ENCODE measurements around the gene CLEC18A.
"Not testable (repeated sequence)": the region's sequence is repeated elsewhere in the genome, so short reads cannot be mapped to it uniquely, and the experiment has no call there.

The CLEC18A gene

GRCh38 chr16:69965661-69966054 is 14.5 kb downstream of the CLEC18A start:
- not testable (repeated sequence) for H3K9me3 ChIP-seq; H3K36me3 ChIP-seq; DNase-seq; H3K4me3 ChIP-seq (ENCODE audit: low read depth, low read length); H3K27me3 ChIP-seq; H3K4me1 ChIP-seq

- H3K9me3 ChIP-seq; H3K4me3 ChIP-seq (ENCODE audit: low read depth, low read length); H3K4me1 ChIP-seq; DNase-seq; H3K36me3 ChIP-seq; H3K27me3 ChIP-seq: not testable (repeated sequence)
These were observed 16.6 kb downstream of the CLEC18A start for GRCh38 chr16:69967688-69968087.

- H3K4me1 ChIP-seq; H3K9me3 ChIP-seq; DNase-seq; H3K36me3 ChIP-seq; H3K4me3 ChIP-seq (ENCODE audit: low read depth, low read length); H3K27me3 ChIP-seq: not testable (repeated sequence)
These were observed 17.0 kb downstream of the CLEC18A start for GRCh38 chr16:69968125-69968524.

GRCh38 chr16:69969657-69970056 is 18.5 kb downstream of the CLEC18A start:
- H3K4me1 ChIP-seq; H3K4me3 ChIP-seq (ENCODE audit: low read depth, low read length); H3K27me3 ChIP-seq; H3K9me3 ChIP-seq; DNase-seq; H3K36me3 ChIP-seq: not testable (repeated sequence)

GRCh38 chr16:69972120-69972519 is 21.0 kb downstream of the CLEC18A start:
- not testable (repeated sequence) for H3K4me3 ChIP-seq (ENCODE audit: low read depth, low read length); DNase-seq; H3K36me3 ChIP-seq; H3K27me3 ChIP-seq; H3K4me1 ChIP-seq; H3K9me3 ChIP-seq

GRCh38 chr16:69972935-69973334 is 21.8 kb downstream of the CLEC18A start:
- H3K4me3 ChIP-seq (ENCODE audit: low read depth, low read length); H3K27me3 ChIP-seq; H3K4me1 ChIP-seq; H3K36me3 ChIP-seq; DNase-seq; H3K9me3 ChIP-seq: not testable (repeated sequence)

- not testable (repeated sequence) for H3K36me3 ChIP-seq; H3K4me3 ChIP-seq (ENCODE audit: low read depth, low read length); H3K27me3 ChIP-seq; H3K9me3 ChIP-seq; H3K4me1 ChIP-seq; DNase-seq
These were observed 34.1 kb downstream of the CLEC18A start for GRCh38 chr16:69985196-69985595.

GRCh38 chr16:69997956-69998355 is 46.8 kb downstream of the CLEC18A start:
- H3K27me3 ChIP-seq; H3K36me3 ChIP-seq; DNase-seq; H3K4me3 ChIP-seq (ENCODE audit: low read depth, low read length); H3K4me1 ChIP-seq; H3K9me3 ChIP-seq: not testable (repeated sequence)

GRCh38 chr16:69999801-70000200 is 48.7 kb downstream of the CLEC18A start:
- not testable (repeated sequence) for DNase-seq; H3K4me1 ChIP-seq; H3K36me3 ChIP-seq; H3K4me3 ChIP-seq (ENCODE audit: low read depth, low read length); H3K9me3 ChIP-seq; H3K27me3 ChIP-seq

- not testable (repeated sequence) for H3K4me1 ChIP-seq; DNase-seq; H3K27me3 ChIP-seq; H3K9me3 ChIP-seq; H3K4me3 ChIP-seq (ENCODE audit: low read depth, low read length); H3K36me3 ChIP-seq
These were observed 52.4 kb downstream of the CLEC18A start for GRCh38 chr16:70003511-70003910.

GRCh38 chr16:70008604-70009003 is 57.5 kb downstream of the CLEC18A start:
- not testable (repeated sequence) for H3K4me3 ChIP-seq (ENCODE audit: low read depth, low read length); H3K9me3 ChIP-seq; H3K4me1 ChIP-seq; H3K36me3 ChIP-seq; H3K27me3 ChIP-seq; DNase-seq

- not testable (repeated sequence) for DNase-seq; H3K36me3 ChIP-seq; H3K4me3 ChIP-seq (ENCODE audit: low read depth, low read length); H3K27me3 ChIP-seq; H3K4me1 ChIP-seq; H3K9me3 ChIP-seq
These were observed 59.5 kb downstream of the CLEC18A start for GRCh38 chr16:70010615-70011014.

GRCh38 chr16:70011120-70011519 is 60.0 kb downstream of the CLEC18A start:
- not testable (repeated sequence) for H3K36me3 ChIP-seq, H3K27me3 ChIP-seq, DNase-seq

GRCh38 chr16:70012354-70012753 is 61.2 kb downstream of the CLEC18A start:
- H3K36me3 ChIP-seq; H3K4me1 ChIP-seq; H3K9me3 ChIP-seq; H3K27me3 ChIP-seq; DNase-seq; H3K4me3 ChIP-seq (ENCODE audit: low read depth, low read length): not testable (repeated sequence)

More at GRCh38 chr16:70011120-70011519, 60.0 kb downstream of the CLEC18A start:
- H3K4me1 ChIP-seq; H3K4me3 ChIP-seq (ENCODE audit: low read depth, low read length); H3K9me3 ChIP-seq: not testable (repeated sequence)

- DNase-seq, H3K36me3 ChIP-seq: not testable (repeated sequence)
These were observed 61.8 kb downstream of the CLEC18A start for GRCh38 chr16:70012951-70013350.

More at GRCh38 chr16:70012951-70013350, 61.8 kb downstream of the CLEC18A start:
- not testable (repeated sequence) for H3K9me3 ChIP-seq; H3K27me3 ChIP-seq; H3K4me3 ChIP-seq (ENCODE audit: low read depth, low read length); H3K4me1 ChIP-seq

Data from BE2C (cell line).